Activated T-cell treated with anti-CD3 and anti-CD28 coated beads, Interleukin-2, amount 50 U/mL, for 1 hour (primary cell): Measurements from ENCODE around the gene EFNA2.
A peak's percentile ranks its signal among the peaks of the same experiment; 100 is the strongest.

Experiments
- DNase-seq: peaks from one replicate; pipeline ENCODE4 v3.0.0-alpha.2; 2020

The EFNA2 gene

DNA sequence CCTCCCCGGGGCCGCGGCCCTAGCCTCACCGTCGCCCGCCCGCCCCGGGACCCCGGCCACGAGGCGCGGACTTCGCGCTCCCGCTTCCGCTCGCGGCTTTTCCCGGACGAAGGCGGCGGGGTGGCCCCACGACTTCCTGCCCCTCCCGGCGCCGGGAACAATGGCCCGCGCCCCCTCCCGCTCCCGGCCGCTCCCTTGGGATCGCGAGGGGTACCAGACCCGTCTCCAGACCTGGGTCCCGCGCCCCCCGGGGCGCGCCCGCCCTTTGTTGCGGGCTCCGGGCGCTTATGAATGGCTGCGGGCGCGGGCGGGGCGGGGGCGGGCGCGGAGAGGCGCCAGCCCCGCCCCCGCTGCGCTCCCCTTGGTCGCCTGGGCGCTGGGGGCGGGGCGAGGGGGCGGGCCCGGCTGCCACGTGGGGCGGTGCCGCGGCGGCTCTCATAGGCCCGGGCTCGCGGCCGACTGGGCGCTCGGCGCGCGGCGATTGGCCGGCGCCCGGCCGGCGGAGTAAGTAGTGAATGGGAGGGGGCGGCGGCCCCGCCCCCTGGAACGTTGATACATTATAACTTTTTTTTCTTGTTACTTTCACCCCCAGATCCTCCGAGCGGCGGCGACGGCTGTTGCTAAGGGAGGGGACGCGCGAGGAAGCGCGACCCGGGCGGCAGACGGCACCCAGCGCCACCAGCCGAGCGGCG lies 36.2 kb upstream of the EFNA2 start:
- peak; percentile 96 for DNase-seq

GRCh38 chr19:1249990-1250436 lies 35.7 kb upstream of the EFNA2 start:
- DNase-seq = no peak

DNA sequence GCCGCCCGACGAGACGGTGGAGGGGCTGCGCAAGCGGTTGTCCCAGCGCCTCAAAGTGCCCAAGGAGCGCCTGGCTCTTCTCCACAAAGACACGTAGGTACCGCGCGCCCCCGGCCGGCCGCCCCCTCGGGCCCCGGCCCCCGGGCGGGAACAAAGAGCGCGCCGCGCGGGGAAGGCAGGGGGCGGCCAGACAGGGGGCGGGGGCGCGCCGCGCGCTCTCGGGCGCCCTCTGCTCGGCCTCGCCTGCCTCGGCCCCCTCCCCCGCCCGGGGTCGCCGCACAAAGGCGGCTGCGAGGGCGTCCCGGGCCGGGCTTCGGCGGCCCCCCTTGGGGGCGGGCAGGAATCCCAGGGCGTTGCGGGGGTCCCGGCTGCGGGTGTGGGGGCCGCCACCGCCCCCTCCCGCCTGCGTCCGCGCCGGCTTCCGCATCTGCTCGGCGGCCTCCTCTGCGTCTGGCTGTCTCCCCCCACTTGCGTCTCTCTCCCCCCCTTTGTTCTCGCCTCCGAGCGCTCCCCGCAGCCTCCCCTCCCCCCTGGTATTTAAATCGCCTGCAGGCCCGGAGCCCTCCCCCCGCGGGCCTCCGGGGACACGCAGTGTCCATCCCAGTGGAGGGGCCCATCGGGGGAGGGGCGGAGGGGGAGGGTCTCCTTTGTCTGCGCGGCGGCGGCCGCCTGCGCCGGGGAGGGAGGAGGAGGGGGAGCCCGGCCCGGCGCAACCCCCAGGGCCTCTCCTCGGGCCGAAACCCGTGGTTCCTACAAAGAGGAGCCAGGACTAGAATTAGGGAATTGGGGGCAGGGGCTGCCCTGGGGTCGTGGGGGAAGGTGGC lies 35.0 kb upstream of the EFNA2 start:
- DNase-seq = peak; percentile 73

- DNase-seq = peak; percentile 70
Measured at GRCh38 chr19:1251330-1252220, 34.1 kb upstream of the EFNA2 start.

DNA sequence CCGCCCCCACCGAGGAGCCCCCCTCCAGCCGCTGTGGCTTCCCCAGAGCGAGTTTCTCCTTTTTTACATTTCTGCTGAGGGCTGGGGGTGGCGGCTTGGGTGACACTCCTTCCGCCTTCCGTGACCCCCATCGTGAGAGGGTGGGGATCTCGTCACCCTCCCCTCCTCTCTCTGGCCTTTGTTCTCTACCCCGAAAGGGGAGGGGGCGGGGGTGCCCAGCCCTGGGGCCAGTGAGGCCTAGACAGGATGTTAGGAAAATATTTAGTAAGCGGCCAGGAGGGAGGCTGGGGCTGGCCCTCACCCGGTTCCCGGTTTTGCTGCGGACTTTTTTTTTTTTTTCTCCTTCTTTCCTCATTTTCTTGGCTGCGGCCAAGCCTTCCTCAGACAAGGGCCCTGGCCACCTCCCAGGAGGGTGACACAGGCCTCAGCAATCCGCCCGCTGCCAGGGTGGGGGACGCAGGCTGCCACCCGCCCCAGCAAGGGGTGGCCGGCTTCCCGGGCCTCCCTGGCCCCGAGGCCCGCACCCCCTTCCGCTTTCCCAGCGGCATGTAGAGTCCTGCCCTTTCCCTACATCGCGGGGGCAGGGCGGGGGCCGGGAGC lies 33.4 kb upstream of the EFNA2 start:
- DNase-seq = no peak

DNA sequence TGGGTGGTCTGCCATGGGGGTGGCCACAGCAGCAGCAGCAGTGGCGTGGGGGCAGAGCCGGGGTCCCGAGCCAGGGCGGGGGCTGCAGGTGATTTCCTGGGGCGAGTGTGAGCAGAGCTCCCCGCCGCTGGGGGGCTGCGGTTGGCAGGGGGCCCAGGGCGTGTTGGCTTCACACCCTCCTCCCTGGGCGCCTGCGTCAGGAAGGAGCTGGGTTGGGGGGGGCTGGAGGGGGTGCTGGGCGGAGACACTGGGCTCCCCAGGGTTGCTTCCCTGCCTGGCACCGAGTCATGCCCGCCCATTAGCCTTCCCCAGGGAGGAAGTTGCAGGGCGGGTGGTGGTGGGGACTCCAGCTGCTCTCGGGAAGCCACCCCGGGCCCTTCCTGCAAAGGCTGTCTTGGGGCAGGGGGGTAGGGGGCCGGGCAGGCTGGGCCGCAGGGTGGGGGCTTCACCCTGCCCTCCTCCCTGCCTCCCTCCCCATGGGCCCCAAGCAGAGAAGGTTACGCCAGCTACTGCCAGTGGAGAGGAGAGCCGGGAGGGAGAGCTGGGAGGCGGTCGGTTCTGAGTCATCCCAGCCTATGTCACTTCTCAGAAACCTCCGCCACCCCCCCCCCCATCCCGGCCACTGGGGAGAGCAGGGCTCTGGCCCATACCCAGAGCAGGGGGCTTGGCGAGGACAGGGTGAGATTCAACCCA lies 32.7 kb upstream of the EFNA2 start:
- peak; percentile 79 for DNase-seq

DNA sequence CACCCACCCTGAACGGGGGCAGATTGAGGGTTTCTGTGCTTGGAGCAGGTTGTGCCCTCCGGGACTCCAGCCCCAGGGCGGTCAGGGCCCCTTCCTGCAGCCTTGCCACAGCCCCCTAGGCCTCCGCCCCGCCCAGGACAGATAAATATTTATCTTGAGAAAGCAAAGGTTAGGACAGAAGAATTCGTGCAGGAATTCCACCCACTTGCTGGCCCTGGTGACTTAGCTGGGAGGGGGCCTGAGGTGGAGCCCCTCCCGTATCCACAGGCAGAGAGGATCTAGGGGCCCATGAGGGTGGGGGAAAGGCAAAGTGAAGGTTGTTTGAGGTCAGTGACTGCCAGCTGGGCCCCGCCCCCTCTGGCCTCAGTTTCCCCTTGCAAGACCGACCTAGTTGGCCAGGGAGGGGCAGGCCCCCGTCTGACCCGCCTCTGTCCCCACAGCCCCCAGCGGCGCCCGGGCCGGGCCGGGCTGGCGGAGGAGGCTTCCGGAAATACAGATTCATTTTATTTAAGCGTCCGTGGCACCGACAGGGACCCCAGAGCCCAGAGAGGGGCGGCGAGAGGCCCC lies 32.1 kb upstream of the EFNA2 start:
- no peak for DNase-seq

DNA sequence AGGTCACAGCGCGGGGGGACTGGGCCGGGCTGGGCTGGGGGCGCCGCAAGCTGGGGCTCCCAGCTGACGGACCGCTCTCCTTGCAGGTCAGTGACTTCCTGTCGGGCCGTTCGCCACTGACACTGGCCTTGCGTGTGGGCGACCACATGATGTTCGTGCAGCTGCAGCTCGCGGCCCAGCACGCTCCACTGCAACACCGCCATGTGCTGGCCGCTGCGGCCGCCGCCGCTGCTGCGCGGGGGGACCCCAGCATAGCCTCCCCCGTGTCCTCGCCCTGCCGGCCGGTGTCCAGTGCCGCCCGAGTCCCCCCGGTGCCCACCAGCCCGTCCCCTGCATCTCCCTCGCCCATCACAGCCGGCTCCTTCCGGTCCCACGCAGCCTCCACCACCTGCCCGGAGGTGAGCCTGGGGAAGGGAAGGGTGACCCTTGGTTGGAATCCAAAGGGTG lies 31.6 kb upstream of the EFNA2 start:
- DNase-seq = no peak

GRCh38 chr19:1254530-1255185 lies 31.0 kb upstream of the EFNA2 start:
- no peak for DNase-seq

- no peak for DNase-seq
Measured at GRCh38 chr19:1255186-1256161, 30.2 kb upstream of the EFNA2 start.

- no peak for DNase-seq
Measured at GRCh38 chr19:1256646-1257474, 28.8 kb upstream of the EFNA2 start.

GRCh38 chr19:1257475-1258162 lies 28.1 kb upstream of the EFNA2 start:
- no peak for DNase-seq

GRCh38 chr19:1258163-1258492 lies 27.5 kb upstream of the EFNA2 start:
- no peak for DNase-seq

DNA sequence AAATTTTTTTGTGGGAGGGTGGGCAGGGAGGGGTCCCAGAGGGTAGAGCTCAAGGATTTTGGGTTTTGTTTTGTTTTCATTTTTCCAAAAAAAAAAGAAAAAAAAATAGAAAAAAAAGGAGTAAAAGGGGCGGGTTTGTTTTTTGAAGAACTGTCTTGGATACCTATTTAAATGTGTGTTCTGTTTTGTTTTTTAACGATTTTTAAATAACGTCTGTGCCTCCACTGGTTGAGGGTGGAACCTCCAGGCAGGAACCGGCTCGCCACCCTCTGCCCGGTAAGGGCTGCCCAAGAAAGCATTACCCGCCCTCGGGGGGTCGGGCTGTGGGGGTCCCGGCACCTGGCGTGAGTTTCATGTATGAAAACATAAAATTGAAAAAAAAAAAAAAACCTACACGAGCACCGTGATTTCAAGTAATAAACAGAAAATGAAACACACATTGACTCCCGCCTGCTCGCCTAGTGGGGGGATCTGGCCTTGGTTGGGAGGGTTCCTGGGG lies 26.9 kb upstream of the EFNA2 start:
- no peak for DNase-seq

DNA sequence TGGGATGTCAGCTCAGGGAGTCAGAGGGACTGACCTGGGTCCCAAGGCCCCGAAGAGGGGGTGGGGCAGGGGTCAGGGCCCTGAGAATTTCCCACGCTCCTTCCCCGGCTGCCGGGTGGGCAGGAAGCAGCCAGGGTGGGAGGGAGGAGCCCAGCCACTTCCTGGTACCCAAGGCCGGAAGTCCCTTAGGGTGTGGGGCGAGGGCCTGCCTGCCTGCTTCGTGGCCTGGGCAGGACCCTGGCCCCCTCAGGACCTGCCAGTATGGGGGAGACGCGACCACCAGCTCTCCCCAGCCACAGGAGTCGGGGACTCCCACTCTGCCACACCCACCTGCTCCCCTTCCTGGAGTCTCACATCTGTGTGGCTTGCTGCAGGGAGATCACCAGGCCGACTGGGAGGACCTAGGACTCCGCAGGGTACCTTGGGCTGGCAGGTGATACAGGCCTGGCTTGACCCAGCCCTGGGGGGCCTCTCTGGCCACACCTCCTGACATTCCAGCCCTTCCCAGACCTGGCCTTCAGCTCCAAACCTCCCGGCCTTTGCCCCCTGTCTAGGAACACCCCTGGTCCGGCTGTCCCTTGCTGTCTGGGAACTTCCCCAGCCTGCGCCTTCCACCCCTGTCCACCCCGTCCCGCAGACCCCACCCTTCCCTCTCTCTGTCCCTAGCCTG lies 26.3 kb upstream of the EFNA2 start:
- peak; percentile 77 for DNase-seq

- no peak for DNase-seq
Measured at GRCh38 chr19:1259876-1260748, 25.6 kb upstream of the EFNA2 start.
